GM18517 (cell line): Measurements from ENCODE around the gene LDLRAD3.

ENCODE experiments used
- ATAC-seq: cut with Tn5 transposase; IDR thresholded peaks from one replicate; pipeline ENCODE4 v1.9.1; 2021; ENCODE audit warnings: mild to moderate bottlenecking, moderate library complexity; ENCODE audit not compliant: unreplicated experiment

LDLRAD3 gene

DNA sequence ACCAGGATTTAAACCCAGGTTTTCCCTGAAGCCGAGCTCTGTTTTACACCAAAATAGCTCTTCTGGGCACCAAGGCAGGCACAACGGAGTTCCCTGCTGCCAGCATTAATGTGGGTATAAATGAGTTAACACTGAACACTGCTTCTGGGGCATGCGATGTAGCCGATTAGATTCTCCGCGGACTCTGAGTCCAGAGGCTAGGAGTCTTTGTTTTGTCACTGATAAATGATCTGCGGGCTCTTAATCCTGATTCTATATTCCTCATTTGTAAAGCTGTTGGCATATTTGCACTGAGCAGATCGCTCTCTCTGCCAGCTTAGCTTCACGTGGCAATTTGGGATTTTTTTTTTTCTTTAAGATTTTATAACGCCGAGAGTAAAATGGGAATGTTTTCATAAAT, 16.8 kb upstream of the LDLRAD3 start:
- ATAC-seq: no peak

DNA sequence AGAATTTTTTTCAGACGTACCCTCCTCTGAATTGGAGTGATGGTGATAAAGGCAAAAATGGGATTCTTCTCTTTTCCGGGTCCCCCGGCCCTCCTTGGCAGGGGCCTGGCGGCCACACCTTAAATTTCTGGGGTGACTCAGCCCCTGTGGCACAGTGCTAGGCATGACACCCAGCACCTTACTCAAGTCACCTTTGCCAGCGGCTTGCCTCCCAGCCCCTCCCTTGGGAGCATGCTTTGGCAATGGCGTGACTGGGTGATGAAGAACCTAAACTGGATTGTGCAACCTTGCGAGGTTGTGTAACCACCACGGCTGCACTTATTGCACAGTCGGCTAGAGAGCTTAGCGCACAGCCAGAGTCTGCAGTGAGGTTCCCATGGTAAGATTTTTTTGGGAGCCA, 16.2 kb upstream of the LDLRAD3 start:
- ATAC-seq: no peak

DNA sequence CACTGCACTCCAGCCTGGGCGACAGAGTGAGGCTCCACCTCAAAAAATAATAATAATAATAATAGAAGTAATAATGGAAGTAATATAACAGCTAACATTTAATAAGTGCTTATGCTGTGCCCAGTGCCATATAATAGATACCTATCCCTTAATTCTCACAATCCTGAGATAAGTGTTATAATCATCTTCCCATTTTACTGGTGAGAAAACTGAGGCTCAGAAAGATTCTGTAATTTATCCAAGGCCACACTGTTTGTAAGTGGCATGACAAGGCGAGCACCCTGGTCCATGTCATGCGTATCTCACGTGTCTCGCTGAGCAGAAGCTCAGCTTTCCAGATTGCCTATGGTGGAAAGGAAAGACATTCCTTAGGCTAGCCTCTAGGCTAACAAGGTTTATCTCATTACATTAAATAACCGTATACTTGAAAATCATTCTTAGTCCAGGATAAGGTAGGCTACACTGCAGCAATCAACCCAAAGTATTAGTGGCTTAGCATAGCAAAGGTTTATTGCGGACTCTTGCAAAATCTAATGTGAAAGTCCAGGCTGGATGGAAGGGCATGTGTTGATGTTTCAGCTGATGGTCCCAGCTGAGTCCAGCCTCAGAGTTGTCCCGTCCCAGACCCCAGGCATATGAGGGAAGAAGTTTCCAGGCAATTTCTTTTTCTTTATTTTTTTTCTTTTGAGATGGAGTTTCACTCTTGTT, 15.0 kb upstream of the LDLRAD3 start:
- ATAC-seq: no peak

- no peak for ATAC-seq
These were observed 13.4 kb upstream of the LDLRAD3 start for GRCh38 chr11:35930466-35930865.

- no peak for ATAC-seq
These were observed 11.7 kb upstream of the LDLRAD3 start for GRCh38 chr11:35932121-35932520.

- no peak for ATAC-seq
These were observed 11.1 kb upstream of the LDLRAD3 start for GRCh38 chr11:35932681-35933319.

GRCh38 chr11:35933320-35933871, 10.5 kb upstream of the LDLRAD3 start:
- no peak for ATAC-seq

- ATAC-seq: no peak
These were observed 9.6 kb upstream of the LDLRAD3 start for GRCh38 chr11:35934271-35934670.

DNA sequence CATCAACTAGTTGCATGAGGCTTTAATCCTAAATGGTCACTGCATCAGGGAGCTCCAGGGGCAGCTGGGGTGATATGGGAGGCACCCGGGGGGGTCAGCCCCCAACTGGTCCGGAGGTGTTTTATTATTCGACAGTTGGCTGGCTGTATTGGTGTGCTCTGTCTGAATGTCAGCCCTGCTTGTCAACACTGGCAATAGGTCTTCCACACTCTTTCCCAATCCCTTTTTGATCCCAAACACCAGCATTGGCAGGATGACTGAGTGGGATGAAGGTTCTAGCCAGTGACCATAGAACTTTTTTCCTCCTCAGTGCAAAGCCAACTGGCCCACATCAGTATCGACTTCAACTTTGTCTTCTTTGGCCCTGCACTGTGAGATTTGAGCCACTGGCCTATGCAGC, 8.9 kb upstream of the LDLRAD3 start:
- ATAC-seq: no peak

- no peak for ATAC-seq
These were observed 8.5 kb upstream of the LDLRAD3 start for GRCh38 chr11:35935390-35935789.

- ATAC-seq: no peak
These were observed 6.8 kb upstream of the LDLRAD3 start for GRCh38 chr11:35937111-35937510.

GRCh38 chr11:35937700-35938099, 6.2 kb upstream of the LDLRAD3 start:
- ATAC-seq: no peak

GRCh38 chr11:35938231-35938630, 5.6 kb upstream of the LDLRAD3 start:
- no peak for ATAC-seq

DNA sequence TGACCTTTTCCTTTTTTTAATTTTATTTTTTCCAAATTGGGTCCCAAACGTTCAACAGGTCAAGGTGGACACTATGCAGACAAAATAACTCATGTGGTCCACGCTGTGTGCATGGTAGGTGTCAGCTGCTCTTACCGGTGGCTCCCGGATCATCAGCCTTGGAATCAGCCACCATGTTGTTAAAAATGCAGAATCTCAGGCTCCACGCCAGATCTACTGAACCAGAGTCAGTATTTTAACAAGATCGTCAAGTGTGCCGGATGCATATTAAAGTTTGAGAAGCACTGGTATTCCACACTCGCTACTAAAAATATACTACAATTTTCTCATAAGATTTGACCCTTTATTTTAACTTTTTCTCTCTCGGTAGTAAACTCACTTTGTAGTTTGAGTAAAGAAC, 553 bp upstream of the LDLRAD3 start:
- ATAC-seq: no peak

DNA sequence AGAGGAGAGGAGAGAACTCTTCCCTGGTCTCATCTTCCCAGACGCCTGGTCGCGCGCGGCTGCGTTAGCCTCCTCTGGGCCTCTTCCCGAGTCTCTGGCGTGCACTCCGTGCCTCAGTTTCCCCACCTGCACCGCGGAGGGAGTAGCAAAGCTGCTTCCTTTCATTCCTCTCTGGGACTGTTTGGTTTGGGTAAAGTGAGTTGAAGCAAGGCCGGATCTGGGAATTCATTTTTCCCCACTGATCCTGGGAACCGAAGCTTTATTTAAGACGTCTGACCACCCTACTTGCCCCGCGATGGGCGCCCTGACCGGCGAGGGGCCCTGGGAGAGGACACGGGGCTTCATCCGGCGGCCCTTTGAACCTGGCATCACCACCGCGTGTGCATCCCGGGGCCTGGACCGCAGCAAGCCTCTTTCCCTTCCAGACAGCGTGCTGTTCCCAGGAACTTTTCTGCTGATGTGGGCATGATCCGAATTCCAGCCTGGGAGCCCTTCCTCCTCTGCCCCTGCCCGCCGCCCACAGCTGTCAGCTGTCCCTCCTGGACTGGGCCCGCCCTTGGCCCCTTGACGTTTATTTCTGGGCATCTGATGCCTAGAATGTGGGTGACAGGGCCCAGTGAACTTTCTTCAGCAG, 758 bp downstream of the LDLRAD3 start:
- ATAC-seq: no peak

GRCh38 chr11:35945137-35945518, 1.3 kb downstream of the LDLRAD3 start:
- no peak for ATAC-seq

- ATAC-seq: no peak
These were observed 2.9 kb downstream of the LDLRAD3 start for GRCh38 chr11:35946766-35947165.

- ATAC-seq: no peak
These were observed 3.6 kb downstream of the LDLRAD3 start for GRCh38 chr11:35947437-35947836.

- no peak for ATAC-seq
These were observed 5.4 kb downstream of the LDLRAD3 start for GRCh38 chr11:35949242-35949641.

DNA sequence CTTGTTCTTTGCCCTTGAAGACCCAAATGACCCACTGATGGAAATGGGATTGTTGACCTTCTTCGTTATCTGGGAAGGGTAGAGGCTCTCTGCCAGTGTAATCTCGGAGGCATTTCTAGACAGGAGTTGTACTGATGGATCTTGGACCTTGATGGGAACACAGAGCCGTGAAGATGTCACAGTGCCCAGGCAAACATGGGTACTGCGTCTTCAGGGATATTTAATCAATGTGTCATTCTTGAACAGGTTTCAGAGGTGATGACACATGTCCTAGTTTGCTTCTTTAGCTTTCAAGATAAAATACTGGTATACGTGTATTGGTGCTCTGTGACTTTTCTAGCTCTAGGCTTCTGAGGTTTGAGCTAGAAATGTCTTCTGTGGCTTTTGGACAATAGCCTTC, 6.2 kb downstream of the LDLRAD3 start:
- ATAC-seq: no peak

DNA sequence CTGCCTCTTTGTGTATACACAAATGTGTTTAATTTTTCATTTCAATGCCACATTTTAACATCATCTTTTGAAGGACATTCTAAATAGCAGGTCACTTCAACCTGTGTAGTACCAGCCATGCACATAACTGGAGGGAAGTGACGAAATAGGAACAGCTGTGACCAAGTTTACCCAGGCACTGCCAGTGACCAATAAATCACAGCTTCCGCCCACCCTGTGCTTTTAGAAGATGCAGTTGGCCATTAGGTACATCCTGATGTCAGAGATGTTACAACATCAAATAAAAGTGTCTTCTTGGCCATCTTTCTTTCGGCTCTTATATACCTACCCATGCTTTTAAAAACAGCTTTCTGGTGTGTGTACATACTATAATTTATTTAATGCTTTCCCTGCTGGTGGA, 7.8 kb downstream of the LDLRAD3 start:
- ATAC-seq: no peak
